Adrenal gland (tissue), 5 donors: Measurements from ENCODE around the gene SPDYA.

Source experiments
- POLR2A ChIP-seq, 2 donors: fragments of 450-650 bp; IDR thresholded peaks; one replicate each; pipeline ENCODE4 v1.6.1; 2017; ENCODE audit warnings: antibody characterized with exemption in 2 of 2, mild to moderate bottlenecking in 2 of 2, moderate library complexity in 1 of 2
- TF ChIP-seq, protein P1 (sequence below), 6 experiments: fragments of 450-650 bp in 4 of 6; fragments of 200-600 bp in 2 of 6; sonication (generic) in 1 of 6; IDR thresholded peaks; 1 replicate in 5 of 6; 2 replicates in 1 of 6; pipeline versions ENCODE4 v1.5.1 to v1.8.0; 2016 to 2021; ENCODE audit warnings: antibody characterized with exemption in 6 of 6, mild to moderate bottlenecking in 2 of 6, moderate library complexity in 1 of 6
- donor health status: DM: no; HTN: no; CAD: no.

DNA sequence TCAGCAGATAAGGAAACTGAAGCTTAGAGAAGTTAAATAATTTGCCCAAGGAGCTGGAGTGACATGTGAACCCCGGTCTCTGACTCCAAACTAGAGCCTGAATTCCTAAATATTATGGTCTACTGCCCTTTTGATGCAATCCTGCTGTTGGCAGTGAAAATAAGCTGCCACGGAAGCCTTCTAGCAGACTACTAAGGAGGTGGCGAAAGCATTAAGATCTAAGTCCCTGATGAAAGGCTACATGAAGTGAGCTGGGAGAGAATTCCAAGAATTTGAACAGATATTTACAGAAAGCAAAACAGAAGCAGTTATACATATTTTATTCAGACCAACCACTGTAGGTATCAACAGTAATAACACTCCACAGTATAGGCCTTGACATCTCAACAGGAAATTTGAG, 31.4 kb downstream of the SPDYA start:
- no peak for TF ChIP-seq POLR2A (IDR thresholded peaks at IDR 0.05)
- TF ChIP-seq, protein P1, sequence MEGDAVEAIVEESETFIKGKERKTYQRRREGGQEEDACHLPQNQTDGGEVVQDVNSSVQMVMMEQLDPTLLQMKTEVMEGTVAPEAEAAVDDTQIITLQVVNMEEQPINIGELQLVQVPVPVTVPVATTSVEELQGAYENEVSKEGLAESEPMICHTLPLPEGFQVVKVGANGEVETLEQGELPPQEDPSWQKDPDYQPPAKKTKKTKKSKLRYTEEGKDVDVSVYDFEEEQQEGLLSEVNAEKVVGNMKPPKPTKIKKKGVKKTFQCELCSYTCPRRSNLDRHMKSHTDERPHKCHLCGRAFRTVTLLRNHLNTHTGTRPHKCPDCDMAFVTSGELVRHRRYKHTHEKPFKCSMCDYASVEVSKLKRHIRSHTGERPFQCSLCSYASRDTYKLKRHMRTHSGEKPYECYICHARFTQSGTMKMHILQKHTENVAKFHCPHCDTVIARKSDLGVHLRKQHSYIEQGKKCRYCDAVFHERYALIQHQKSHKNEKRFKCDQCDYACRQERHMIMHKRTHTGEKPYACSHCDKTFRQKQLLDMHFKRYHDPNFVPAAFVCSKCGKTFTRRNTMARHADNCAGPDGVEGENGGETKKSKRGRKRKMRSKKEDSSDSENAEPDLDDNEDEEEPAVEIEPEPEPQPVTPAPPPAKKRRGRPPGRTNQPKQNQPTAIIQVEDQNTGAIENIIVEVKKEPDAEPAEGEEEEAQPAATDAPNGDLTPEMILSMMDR (IDR thresholded peaks at IDR 0.05) = no peak
